ENCODE data around the gene CYRIA.

Gene CYRIA

DNA sequence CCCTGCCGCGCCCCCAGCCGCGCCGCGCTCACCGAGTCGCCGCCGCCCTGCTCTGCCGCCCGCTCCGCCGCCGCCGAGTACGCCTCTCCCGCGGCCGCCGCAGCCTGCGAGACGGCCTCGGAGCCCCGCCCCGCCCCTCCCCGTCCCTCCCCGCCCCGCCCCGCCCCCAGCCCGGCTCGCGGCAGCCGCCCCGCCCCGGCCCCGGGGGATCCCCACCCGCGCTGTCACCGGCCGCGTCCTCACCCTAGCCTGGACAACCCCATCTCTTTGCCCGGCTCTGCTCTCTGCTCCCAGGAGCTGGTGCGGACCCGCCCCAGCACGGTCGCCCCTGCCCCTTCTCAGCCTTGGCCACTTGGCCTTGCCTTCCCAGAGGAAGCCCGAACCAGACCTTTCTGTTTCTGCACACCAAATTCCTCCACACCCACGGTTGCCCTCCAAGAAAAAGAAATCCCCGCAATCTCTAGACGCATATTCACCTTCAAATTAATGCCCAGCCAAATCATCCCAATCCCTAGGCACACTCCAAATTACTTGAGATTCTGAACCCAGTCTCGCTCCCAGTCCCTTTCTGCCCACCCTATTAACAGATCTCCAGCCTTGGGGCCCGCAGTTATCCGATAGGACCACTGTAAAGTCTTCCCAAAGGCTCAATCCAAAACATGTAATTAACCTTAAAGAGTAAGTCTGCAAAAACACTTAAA is at the start of gene CYRIA:
CYRIA (minus strand) TSS at position 87 of the 701 bp plus-strand sequence. CDS start 77,715 bp downstream, outside the sequence.
- peak; percentile 18 for DNase-seq

DNA sequence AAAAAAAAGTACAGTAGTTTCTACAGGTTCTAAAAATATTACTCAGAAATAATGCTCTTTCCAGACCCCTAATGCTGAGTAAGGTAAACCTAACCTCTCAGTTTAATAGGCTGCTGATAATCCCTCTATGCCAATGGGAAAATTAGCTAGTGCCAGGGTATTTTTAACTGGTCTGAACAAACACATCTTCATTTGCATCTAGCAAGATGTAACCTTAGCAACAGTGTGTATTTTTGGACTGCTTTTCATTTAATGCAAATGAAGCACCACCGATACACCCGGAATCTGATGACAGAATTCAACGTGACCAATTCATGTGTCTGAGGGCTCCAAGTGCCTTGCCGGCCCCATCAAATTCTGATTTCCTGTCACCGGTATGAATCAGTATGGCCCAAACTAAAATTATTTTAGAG is 47.4 kb upstream of the CYRIA start:
- peak; percentile 55 for DNase-seq

DNA sequence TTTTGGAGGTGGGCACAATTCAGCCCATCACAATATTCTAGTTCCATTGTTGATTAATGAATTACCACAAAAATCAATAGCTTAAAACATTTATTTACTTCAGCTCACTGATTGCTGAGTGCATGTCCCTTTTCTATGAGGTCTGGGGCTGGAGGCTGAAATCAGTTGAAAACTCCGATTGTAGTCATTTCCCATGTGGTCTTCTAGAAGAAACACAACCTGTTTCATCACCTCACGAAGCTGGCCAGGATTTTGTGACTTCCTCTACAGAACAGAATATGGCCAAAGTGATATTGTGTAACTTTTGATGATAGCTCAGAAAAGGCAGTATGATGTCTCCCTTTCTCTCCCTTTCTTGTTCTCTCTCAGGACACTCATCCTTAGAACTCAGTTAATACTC is 44.1 kb upstream of the CYRIA start:
- no peak for DNase-seq

DNA sequence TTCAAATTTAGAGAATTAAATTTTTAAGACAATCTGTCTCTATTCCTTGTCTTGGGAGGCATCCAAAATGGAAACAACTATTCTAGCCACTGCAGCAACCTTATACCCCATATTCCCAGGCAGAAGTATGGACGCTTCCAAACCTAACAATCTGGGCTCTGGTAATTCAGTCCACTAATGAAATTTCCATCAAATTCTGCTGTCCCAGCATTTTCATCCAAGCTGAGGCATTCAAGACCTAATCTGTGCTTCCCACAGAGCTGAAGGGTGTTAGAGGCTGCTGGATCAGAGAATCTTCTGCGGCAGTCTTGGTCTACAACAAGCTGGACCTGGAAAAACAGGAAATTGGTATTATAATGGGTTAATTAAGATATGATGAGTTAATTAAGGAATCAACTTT is 42.5 kb upstream of the CYRIA start:
- DNase-seq = no peak

DNA sequence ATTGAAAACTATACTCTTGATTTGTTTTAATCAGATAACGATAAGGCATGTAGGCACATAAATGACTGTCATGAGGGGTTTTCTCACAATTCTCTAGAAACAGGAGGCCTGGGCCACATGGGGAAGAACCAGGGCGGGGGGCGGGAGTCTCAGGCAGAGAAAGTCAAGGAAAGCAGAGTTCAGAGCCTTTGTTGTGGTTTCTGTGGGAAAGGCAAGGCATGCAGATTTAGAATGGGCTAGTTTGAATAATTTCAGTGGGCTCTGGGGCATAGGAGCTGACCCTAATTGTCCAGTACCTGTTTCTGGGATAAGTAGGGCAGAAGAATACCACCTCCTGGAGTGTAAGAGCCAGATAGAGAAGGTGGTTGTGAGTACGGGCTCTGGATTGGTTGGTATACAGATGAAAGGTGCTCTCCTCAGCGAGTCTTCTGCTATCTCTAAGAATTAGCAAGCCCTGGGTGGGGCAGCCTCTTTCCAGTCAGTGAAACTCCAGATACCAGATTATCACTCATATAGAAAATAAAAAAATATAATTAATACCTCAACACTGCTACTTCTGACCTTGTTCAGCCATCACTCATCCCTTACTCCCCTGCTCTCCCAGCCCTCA is 41.5 kb upstream of the CYRIA start:
- no peak for DNase-seq

DNA sequence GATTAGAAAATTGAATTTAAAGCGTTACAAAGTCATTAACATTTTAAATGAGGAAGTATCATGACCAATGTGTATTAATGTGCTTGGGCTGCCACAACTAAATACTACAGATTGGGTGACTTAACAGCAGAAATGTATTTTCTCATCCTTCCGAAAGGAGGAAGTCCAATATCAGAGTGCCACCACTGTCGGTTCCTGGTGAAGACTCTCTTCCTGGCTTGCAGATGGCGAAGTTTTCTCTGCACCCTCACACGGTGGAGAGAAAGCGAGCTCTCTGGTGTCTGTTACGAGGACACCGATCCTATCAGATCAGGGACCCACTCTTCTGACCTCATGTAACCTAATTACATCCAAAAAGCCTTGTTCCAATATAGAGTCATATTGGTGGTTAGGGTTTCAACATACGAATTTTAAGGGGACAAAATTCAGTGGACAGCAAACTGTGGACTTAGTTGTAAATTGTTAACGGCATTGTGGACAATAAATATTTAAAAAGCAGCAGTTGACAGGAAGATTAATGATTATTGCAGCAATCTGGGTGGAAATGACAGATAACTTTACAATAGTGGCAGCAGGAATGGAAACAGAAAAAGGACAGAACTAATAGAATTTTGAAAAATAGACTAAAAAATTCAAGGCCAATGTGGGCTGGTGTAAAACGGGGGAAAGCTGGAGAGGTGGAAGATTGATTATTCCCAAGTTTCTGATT is 35.1 kb upstream of the CYRIA start:
- DNase-seq = no peak

DNA sequence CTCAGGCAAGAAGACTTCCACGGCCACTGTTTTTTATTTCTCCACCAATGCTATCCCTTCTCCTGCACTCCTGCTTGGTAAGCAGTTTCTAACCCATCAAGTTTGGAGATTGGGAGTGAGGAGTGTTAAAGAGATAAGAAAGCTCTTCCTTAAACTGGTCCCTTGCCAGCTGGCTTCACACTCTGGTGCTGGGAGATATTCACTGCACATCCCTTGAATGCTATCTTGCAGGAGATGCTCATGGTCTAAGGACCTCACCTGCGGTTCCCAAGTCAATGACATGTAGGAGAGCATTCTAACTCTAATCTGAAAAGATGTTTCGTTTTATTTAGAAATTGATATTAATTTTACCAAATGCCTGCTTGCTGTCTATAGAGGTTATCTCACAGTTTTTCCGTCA is 28.2 kb upstream of the CYRIA start:
- no peak for DNase-seq

DNA sequence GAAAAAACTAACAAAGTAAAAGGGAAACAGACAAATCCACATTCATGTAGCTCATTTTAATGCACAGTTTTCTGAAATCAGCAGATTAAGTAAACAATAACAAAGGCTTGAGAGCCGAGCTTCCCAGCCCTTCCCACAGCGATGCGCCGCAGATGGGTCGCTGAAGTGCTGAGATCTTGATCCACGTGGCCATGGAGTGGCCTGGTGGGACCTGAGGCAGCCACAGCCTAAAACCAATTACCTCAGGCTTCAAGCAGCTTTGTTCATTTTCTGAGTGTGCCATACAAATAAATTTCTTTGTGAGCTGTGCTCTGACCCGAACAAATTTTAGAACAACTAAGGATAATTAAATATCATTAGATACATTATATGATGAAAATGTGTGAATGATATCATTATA is 25.6 kb upstream of the CYRIA start:
- no peak for DNase-seq

DNA sequence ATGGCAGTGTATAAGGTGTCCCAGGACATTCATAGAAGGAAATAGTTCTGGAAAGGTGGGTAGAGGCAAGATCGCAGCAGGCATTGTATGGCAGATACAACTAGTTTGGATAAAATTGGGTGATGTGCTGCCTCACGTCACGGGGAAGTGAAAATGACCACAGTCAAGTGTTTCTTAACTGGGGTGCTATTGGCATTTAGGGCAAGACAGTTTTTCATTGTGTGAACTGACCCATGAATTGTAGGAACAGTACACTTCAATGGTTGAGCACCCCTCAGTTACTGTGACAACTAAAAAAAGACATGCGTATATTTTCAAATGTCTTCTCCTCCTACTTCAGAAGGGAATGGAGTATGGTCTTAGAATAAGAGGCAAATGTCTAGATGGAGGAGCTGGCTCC is 22.3 kb upstream of the CYRIA start:
- DNase-seq = no peak

DNA sequence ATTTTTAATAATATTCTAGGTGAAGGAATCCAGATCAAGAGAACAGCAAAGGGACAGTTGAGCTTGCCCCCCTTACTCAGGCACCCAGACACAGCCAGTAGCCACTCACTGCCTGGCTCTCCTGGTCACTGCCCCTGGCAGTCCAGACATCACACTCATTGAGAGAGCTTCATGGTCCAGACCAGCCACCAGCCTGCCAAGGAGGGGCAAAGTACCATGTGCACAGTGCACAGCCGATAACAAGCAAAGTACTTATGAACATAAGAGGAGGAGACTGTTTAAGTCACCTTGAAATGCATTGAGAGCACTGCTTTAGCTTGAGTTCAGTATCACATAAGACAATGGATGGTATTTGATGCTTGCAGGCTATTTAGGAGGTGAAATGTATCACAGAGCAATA is 21.6 kb upstream of the CYRIA start:
- no peak for DNase-seq

DNA sequence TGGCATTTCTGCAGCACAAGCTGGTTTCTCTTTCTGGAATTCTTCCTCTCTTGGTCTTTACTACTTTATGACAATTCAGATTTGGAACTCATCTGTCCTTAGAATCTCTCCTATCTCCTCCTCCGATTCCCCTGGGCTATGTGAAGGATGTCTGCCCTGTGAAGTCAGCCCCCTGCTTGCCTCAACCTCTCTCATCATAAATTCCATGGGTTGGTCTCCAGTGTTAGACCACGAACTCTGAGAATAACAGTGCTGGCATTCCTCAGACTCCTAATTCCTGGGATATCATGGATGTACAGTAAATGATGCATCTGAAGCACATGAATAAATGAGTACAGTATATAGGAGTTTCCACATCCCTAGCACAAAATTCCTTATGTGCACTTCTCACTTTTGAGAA is 21.0 kb upstream of the CYRIA start:
- no peak for DNase-seq

DNA sequence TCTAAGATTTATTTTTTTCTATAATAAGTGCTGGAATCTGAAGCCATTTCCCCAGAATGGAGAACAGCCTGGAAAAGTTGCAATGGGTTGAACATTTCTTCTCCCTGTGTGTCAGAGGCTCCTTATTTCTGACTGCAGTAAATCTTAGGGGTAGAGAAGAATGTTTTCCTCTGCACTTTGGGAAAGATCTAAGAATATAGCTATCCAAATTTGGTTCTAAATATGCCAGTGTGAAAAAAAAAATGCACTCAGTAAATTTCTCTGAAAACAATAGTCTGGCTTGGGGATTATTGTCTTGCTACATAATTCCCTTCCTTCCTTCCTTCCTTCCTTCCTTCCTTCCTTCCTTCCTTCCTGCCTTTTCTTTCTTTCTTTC is 19.7 kb upstream of the CYRIA start:
- DNase-seq = no peak

DNA sequence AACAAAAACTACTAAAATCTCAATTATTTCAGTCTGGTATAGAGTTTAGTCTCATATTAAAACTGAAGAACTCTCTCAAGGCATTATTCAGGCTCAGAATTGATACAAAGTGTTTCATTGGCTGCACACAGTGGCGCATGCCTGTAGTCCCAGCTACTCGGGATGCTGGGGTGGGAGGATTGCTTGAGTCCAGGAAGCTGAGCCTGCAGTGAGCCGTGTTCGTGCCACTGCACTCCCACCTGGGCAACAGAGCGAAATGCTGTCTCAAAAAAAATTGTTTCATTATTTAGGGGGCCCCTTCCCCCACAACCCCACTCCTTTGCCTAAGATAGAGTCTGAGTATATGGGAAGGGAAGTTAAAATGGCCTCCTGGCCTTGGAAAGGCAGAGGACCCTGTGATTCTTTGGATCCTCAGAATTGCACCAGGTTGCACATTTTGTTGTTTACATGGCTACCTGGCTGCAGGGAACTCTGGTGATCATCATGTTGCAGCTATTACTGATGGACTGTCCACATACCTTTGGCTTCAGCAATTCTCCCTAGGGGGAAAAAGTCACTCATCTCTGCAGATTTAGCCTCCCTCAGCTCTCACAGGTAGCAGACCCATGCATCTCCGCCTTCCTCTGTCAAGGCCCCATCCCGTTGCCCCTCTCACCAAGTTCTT is 19.2 kb upstream of the CYRIA start:
- DNase-seq = no peak

DNA sequence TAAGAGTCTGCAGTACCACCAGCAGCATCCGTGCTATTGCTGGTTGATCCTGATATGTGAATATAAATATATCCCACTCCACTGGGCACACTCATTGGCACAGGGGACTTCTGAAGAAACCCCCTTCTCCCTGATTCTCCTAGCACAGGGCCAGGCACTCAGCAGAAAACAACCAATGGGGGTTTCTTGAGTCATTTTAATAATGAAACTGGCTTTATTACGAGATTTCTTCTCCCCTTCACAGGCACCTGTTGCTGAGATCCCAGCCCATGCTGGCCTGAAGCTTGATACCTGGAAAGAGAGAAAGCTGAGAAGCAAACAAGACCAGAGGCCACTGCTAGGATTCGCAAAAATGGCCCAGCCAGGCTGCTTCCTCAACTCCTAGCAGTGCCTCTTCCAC is 17.9 kb upstream of the CYRIA start:
- DNase-seq = no peak

DNA sequence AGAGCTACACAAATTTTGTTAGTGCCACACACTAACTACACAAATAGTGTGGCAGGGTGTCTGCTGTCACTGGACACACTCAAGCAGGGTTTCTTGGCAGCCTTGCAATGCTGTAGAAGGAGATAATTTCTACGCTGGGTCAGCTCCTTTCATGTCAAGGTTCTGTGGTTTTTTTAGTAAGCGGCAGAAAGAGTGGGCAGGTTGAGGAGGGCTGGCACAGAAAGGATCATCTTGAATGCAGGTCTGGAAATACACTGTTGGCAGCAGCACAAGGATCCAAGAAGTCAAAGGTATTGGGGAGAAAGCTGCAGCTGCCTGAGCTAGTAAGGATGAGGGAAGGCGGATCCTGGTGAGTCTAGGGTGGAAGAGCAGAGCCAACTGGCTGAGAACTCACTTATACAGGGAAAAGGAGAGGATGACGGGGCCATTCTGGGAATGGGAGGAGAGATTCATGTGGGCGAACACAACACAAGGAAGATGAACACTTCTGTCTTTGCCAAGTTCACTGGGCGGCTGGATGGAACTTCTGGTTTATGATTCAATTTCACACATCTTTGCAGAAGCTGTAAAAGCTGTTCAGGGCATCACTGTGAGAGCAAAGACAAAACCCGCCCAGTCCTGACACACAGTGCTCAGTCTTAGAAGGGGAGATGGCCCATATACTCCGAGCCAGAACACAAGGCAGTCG is 16.9 kb upstream of the CYRIA start:
- no peak for DNase-seq

DNA sequence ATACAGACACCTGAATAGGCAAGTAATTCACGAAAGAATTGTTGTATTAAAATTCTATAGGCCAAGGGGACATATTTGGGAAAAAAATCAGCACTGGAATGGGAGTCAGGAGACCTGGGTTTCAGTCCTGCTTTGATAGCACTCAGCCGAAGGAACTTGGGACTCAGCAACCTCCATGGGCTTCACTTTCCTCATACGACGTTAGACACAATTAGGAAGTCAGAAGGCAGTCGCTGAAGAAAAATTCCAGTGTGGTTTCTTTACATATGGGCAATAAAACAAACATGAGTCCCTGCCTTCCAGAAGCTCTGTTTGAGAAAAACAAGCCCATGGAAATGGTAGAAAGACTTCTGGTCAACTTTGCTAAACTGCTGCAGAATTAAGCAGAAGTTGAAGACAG is 15.1 kb upstream of the CYRIA start:
- DNase-seq = no peak

DNA sequence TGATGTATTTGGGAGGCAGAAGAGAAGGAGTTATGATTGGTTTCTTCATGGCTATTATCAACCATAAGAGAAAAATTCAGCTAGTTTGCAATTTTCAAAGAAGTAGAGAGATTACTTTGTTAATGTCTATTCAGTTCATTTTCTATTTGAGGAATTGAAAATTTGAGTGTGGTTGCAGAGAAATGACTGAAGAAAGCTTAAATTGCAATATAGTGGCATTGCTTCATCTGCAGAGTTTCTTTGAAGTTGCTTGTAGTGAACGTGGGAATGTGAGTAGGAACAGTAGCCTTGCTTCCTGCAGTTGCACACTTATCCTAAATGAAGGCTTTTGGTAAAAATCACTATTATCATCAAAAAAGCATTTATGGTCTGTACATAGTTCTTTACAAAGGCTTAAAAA is 14.7 kb upstream of the CYRIA start:
- no peak for DNase-seq

DNA sequence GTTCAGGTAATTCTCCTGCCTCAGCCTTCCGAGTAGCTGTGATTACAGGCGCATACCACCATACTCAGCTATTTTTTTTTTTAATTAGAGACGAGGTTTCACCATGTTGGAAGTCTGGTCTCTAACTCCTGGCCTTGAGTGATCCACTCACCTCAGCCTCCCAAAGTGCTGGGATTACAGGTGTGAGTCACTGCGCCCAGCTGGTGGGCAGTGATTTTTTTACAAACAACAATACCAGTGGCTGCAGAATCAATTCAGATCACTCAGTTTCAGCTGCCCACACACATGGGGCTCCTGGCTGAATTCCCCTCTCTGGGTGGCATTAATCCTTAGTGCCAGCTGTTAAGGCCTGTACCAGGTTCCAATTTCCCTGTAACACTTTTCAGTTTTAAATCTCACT is 13.3 kb upstream of the CYRIA start:
- DNase-seq = no peak

DNA sequence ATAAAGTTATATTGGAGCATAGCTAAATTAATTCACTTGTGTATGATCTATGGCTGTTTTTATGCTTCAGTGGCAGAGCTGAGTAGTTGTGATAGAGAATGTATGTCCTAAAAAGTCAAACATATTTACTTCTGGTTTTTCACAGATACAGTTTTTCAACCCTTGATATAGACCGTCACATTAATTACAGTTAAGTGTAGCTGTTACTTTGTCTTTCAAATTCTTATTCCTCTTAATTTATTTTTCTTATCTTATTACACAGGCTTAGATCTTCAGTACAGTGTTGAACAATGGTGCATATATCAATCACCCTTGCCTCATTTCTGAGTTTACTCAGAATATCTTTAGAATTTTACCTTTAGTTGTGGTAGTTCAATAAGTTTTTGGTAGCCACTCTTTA is 12.2 kb upstream of the CYRIA start:
- no peak for DNase-seq

DNA sequence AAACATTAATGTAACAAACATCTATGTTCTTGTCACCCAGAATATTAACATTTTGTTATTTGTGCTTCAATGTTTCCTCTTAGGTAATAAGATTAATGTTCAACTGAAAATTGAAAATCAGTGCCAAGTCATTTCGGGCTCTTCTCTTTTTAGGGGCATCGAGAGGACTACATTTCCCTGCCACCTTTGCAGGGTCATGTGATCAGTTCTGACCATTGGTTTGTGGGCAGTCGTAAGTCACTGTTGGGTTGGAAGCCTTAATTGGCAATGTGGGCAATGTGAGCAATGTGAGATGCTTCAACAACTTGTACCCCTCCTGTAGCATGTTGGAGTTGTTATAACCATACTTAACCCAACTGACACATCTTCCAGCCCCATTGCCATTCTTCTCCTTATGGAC is 10.1 kb upstream of the CYRIA start:
- DNase-seq = no peak

DNA sequence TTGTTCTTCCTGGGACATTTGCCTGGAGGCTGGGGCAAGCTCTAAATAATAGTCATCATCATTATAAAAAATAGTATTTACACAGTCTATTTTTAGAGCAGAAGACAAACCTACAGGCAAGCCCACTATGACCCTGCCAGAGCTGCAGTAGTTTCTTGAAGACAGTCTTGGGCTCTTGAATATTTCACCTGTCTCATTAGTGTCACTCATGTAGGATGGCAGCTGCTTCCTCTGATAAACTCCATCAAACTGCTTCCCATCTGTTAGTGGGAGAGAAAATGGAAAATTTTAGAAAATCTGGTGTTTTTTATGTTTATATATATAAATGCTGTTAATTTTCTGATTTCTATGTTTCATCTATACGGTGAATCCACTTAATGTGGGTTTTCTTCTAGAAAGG is 8.5 kb upstream of the CYRIA start:
- no peak for DNase-seq

DNA sequence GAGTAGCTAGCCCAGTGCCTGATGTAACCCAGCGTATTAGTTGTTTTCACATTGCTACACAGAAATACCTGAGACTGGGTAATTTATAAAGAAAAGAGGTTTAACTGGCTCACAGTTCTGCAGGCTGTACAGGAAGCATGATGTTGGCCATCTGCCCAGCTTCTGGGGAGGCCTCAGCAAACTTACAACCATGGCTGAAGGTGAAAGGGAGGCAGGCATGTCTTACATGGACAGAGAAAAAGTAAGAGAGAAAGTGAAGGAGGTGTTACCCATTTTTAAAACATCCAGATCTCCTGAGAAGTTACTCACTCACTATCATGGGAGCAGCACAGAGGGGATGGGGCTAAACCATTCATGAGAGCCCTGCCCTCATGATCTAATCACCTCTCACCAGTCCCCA is 6.1 kb upstream of the CYRIA start:
- no peak for DNase-seq

DNA sequence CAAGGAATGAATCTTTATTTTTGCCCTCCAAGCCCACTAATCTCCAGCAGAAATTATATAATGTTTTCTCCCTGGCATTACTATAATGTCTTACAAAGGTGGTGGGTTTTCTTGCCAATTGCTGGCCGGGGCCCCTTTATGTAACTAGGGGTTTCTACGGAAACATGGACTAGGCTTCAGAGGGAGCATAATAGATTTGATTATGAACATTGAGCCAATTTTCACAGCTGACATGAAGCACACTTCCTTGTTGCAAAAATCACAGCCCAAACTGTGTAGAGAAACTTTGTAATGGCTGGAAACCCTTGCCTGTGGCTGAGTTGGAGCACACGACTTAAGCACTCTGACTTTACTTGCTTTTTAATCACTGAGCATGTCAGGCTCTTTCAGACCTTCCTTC is 3.8 kb upstream of the CYRIA start:
- DNase-seq = peak; percentile 41

DNA sequence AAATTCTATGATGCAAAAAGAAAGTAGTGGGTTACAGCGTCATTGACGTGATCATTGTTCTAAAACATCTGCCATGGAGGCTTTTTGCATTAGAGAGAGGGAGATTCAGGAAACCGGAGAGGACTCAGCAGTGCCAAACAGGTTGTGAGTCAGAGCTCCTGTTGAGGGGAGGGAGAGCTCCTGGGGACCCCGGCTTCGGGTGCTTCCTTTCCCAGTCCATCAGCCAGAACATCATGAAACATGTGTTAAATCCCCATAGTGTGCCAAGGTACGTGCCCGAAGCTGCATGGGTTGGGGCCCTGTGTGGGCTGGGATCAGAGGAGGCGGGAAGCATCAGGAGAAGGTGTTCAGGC is 791 bp upstream of the CYRIA start:
- DNase-seq = no peak
